CD4-positive, alpha-beta T cell treated with Interleukin-4 for 4 hours (primary cell): ENCODE measurements around the gene DUSP8.
A peak's percentile ranks its signal among the peaks of the same experiment; 100 is the strongest.
"Not testable (repeated sequence)": the region's sequence is repeated elsewhere in the genome, so short reads cannot be mapped to it uniquely, and the experiment has no call there.

Source experiments
- DNase-seq: peaks from one replicate; pipeline ENCODE4 v3.0.0-alpha.2; 2020

Gene DUSP8

DNA sequence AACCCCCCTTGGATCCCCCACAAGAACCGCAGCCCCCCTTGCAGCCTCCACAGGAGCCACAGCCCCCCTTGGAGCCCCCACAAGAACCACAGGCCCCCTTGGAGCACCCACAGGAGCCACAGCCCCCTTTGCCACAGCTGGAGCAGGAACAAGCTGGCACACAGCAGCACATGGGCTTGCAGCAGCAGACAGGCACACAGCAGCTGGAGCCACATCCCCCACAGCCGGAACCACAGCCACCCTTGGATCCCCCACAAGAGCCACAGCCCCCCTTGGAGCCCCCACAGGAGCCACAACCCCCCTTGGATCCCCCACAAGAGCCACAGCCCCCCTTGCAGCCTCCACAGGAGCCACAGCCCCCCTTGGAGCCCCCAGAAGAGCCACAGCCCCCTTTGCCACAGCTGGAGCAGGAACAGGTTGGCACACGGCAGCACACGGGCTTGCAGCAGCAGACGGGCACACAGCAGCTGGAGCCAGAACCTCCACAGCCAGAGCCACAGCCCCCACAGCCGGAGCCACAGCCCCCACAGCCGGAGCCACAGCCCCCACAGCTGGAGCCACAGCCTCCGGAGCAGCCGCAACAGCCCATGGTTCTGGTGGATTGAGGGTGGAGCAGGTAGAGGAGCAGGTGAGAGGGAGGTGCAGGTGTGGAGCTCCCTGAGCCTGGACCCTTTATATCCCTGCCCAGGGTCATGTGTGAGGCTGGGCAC lies 12.7 kb upstream of the DUSP8 start, which contains the start of gene KRTAP5-1:
TSS of gene KRTAP5-1 (minus strand) at position 623 of the 710 bp plus-strand sequence. CDS start at position 589, 34 bp downstream.
- not testable (repeated sequence) for DNase-seq

DNA sequence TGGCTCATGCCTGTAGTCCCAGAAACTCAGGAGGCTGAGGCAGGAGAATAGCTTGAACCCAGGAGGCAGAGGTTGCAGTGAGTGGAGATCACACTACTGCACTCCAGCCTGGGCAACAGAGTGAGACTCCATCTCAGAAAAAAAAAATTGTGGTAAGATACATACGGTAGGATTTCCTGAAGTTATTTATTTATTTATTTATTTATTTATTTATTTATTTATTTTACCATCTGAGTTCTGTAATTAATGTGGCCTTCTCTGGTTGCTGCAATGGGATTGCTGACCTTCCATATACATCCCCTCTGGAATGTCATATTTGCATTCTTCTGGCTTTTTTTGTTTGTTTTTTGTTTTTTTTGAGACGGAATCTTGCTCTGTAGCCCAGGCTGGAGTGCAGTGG lies 10.8 kb upstream of the DUSP8 start:
- DNase-seq = not testable (repeated sequence)

DNA sequence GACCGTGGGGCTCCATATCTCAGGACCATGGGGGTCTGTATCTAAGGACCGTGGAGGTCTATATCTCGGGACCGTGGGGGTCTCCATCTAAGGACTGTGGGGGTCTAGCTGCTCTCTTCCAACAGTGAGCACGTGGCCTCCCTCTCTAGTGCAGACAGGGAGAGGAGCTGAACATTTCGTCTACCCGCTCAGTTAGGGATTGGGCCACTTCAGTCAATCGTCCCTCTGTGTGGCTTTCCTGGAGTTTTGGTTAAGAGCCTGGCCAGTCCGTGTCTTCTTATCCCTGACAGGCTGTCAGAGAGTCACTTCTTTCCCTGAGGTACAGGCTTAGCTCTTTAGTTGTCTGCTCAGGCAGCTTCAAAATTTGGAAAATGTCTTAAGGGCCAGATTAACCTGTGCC lies 9.9 kb upstream of the DUSP8 start:
- no peak for DNase-seq

DNA sequence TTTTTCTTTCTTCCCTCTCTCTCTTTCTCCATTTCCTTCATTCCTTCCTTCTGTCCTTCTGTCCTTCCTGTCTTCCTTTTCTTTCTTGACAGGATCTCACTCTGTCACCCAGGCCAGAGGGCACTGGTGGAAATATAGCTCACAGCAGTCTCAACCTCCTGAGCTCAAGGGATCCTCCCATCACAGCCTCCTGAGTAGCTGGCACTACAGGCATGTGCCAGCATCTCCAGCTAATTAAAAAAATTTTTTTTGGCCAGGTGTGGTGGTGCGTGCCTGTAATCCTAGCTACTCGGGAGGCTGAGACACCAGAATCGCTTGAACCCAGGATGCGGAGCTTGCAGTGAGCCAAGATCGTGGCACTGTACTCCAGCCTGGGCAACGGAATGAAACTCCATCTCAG lies 4.8 kb upstream of the DUSP8 start:
- DNase-seq = no peak

DNA sequence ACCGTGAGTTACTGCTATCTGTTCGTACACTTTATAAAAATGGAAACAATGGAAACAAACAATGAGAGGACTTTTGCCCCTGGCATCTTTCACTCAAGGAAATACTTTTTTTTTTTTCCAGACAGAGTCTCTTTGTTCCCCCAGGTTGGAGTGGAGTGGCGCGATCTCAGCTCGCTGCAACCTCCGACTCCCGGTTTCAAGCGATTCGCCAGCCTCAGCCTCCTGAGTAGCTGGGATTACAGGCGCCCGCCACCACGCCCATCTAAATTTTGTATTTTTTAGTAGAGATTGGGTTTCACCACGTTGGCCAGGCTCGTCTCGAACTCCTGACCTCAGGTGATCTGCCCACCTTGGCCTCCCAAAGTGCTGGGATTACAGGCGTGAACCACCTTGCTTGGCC lies 3.7 kb upstream of the DUSP8 start:
- not testable (repeated sequence) for DNase-seq

DNA sequence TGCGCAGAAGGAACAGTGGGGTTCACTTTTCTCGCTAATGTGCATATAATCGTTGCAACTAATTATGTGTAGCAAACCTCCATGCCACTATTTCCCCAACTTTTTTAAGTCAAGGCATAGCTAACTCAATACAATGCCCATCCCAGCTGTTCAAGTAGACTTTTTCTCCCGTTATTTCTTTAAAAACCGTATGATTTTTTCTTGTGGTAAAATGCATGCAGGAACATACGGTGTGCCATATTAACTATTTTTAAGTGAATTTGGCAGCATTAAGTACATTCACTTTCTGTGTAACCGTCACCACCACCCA lies 2.8 kb upstream of the DUSP8 start:
- no peak for DNase-seq

DNA sequence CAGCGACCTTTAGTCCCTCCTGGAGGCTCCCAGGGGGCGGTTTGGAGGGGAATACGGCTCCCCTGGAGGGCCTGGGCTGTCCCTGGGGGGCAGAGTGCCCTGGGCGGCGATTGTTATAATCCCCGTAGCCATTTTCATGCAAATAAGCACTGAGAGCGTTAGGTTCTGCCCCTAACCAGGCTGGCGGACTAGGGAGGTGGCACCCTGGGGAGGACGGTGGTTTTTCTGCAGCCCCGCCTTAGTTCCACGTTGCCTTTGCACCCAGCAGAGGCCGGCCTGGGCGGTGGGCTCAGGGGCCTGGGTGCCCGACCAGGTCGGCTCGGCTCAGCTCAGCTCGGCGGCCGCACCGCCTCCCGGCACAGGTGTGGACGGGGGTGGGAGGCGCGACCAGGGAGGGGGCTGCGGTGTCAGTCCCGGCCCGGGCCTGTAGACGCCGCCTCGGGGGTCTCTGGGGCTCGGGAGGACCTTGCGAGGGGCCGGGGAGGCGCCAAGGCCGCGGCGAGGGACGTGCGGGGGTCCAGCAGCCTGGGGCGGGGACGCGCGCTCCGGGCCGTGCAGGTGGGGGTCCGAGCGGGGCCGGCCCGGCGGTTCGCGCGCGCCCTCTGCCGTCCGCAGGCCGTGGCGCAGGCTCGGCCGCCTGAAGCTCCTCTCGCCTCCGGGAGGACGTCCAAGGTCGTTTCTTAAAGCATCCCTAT lies 2.3 kb upstream of the DUSP8 start:
- peak; percentile 65 for DNase-seq

DNA sequence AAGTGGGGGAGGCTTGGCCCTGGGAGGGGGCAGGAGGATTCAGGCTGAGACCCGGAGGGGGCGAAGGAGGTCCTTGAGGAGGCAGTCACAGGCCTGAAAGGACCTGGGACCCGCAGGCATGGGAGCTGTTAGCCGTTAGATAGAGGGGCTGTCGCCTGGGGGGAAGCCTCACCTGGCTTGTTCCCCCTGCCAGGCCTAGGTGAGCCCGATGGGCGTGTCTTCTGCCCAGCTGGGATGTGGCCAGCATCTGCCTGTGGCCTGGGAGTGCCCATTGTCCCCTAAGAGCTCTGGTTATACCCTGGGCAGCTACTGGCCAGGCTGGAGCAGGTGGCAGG lies 1.8 kb upstream of the DUSP8 start:
- no peak for DNase-seq

DNA sequence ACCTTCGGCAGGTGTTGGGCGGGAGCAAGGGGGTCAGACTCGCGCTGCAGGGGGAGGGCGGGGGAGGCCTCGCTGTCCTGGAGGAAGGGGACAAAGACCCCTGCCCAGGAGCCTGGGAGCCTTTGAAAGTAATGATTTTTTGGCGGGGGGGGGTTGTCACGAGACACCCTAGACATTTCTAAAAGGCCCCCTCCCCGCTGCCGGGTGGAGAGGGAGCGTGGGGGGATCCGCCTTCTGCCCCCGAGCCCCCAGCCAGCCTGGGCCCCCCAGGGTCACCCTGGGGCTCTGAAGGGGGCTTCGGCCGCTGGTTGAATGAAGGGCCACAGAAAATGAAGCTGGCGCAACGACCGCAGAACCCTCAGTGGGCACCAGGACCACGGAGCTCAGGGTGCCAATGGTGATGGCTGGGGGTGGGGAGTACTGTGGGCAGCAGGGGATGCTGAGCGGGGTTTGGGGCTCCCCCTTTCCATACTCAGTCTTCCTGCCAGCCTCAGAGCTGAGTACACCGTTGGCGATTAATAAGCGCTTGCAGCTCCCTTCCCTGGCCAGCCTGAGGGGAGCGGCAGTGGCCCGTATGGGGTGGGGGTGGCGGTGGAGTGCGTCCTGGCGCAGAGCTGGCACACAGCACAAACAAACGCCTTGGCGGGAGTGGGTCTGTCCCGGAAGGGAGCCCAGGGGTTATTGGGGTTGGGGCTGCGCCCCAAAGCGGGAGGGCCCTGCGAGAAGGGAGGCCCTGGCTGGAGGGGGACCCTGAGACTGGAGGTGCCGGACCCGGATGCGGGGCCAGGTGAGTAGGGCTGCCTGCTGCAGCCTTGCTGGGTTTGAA lies 1.2 kb upstream of the DUSP8 start:
- peak; percentile 14 for DNase-seq

DNA sequence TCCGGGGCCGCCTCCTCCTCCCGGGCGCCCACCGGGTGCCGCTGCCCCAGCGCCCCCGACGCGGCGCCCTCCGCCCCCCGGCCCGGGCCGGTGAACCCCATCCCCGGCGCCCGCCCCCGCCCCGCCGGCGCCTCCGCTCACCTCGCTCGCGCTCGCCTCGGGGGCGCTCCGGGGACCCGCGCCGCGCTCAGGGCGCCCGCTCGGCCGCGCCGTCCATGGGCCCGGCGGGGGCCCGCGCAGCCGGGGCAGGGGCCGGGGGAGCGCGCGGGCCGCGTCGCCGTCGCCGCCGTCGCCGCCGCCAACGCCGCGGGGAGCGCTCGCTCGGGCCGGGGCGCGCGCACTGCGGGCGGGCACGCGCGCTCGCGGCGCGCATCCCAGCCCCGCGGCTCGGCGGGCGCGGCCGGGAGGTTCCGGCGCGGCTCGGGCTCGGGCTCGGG lies 293 bp downstream of the DUSP8 start:
- no peak for DNase-seq

DNA sequence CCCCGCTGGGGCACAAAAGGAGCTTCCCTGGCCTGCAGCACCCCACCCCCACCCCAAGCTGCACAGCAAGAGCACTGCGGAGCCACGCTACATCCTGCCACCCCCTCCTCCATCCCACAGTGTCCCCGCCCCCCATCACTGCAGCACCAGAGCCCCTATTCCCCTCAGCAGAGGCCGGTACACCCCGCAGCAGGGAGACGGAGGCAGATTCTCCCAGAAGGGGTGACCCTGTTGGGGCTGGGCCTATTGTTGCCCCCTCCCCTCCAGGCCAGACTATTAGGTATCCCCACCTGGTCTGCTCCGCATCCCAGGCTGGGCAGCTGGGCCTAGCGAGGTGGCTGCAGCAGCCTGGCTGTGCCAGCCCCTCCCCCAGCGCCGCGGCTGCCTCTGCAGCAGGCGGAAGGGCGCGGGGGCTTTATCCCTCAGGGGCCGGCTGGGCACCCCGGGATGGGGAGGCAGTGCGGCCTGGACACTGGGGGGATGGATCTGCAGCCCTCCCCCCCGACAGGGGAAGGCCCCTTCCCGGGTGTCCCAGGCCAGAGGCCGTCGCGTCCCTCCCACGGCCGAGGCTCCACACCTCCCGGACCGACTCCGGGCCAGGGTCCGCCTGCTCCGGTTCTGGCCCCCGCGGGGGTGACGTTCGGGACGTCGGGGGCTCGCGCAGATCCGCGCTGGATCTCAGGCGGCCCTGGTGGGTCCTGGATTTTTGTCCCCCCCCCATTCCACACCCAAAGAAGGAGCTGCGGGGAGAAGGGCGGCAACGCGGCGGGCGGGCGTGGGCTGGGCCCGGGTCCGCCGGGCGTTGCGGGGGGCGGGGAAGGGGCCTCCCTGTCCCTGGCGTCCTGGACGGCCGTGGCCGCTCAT lies 943 bp downstream of the DUSP8 start:
- no peak for DNase-seq

DNA sequence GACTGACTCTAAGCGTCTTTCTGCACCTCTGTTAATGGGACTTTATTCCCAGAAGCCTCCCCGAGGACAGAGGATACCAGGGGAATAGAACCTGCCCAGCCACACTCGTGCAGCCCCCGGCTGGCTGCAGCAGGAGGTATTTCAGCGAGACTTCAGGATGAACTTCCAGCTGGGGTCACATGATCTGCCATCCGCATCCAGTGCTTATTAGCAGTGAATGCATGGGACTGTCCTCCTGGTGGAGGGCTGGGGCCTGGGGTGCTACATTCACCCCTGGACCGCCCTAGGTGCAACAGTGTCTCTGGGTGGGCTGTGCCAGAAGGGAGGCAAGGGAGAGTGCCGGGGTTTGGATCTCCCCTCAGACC lies 1.6 kb downstream of the DUSP8 start:
- DNase-seq = no peak

DNA sequence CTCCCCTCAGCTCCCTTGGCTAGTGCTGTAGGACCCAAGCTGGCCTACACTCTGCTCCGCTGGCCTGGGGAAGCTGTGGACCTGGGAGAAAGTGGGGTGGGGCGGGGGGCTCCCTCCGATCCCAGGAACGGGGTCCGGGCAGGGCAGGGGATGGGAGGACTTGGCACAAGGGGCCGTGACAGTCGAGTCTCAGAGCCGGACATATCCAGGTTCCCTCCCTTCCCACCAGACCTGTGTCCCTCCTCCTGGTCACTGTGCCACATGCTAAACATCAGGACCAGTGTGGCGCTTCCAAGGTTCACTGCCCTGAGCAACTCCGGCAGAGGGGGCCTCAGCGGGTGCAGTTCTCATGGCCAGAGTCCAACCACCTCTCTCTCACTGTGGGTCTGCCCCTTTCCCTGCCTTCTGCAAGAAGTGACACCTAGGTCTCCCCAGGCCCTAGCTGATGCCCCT lies 2.0 kb downstream of the DUSP8 start:
- no peak for DNase-seq

DNA sequence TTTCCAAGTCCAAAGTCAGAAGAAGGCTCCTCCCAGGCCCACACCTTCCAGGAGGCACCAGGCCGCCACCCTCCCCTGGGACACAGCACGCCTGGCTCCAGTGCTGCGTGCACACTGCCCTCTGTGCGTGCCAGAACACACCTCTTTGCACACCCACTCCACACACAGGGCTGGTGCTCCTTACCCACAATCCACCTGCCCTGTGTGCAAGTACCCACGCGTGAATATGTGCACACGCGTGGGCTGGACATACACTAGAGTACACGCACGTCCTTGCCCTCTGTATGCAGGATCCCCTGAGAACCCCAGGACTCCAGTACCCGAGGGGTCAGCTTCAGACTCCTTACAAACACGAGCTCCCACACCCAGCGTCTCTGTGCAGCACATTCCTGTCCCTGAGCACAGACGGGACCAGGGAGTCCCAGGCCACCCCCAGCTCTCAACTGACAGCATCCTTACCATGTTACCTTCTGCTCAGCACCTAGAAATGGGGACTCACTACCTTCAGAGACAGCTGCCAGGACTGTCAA lies 2.8 kb downstream of the DUSP8 start:
- DNase-seq = no peak

DNA sequence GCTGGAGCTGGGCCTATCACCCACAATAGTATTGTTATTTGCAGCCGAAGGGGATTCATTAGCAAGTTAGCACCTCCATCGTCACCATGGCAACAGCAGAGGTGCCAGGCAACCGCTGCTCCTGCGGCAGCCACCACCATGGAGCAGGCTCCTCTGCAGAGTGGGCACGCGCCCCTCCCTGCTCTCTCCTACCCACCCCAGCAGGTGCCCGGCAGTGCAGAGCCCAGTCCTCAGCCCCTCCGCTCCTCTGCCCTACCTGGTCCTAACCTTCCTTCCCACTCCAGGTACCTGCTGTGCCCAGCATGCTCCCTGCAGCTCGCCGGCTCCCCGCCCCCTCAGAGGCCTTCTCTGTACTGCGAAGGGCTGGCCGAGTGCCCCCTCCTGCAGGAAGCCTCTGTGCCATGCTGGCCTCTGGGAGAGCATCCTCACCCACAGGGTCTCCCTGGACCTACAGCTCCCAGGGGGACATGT lies 3.6 kb downstream of the DUSP8 start:
- peak; percentile 81 for DNase-seq

DNA sequence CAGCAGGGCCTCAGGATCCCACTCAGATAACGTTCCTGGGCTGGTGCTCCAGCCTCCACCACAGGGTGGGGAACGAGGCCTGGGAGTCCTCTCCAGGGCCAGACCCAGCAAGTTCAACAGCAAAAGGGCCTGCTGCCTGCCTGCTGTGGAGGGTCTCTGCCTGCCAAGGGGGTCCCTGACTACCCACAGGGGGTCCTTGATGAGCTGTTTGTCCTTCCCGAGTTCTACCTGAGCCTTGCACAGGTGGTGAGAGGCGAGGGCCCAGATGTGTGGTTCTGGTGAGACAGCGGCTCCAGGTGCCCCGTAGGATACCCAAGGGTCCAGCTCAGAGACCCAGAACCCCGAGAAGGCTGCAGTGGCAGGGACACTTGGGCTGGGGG lies 4.4 kb downstream of the DUSP8 start:
- DNase-seq = no peak

DNA sequence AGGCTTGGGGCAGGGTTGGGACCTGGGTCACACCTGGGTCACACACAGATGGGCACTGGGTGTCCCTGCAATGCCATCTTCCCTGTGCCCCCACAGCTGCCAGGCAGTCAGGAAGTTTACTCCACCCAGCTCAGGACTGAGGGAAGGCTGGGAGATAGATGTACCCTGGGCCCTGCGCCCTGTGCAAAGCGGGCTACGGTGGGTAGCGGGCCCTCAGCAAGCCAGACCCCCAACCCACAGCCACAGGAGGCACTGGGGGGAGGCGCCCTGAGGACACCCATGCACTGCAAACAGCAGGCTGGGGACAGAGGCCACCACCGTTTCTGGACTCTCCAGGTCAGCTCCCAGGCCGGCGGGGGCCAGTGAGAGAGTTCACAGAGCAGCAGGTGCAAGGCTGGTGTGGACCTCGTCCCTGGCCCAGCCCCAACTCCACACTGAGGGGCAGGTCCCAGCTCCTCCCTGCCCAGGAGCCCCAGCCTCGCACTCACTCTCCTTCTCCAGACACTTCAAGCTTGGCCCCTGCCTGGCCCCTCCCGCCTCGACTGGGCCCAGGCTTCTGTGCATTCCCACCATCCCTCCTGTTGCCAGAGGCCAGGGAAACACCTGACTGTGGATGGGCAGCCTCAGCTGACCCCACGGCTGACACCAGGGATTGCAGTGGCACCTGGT lies 4.9 kb downstream of the DUSP8 start:
- no peak for DNase-seq

DNA sequence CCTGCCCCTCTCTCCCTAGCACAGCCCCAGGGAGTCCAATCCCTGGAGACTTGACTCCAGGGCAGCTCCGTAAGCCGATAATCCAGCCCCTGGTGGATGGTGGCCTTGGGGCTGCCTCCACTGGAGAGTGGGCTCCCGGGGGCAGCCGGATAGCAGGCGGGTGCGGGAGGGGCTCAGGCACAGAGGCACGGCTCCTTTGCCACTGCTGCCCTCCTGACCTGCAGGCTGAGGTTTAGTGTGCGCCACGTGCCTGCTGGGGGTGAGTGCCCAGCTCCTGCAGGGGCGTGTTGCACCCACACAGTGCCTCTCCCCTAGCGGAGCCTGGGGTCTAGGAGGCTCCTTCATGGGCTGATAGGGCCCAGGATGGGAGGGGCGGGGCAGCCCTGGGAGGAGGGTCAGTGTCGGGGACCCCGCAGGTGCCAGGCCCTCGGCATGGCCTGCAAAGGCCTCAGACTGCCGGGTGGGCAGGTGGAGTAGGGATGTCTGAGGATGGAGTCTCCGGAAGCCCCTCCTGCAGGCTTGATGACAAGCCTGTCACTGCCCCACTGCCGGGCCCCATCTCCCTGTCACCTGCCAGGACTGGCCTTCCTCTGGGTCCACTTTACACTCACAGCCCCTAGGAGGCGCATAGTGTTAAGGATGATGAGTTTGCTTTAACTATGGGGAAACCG lies 5.6 kb downstream of the DUSP8 start:
- no peak for DNase-seq

DNA sequence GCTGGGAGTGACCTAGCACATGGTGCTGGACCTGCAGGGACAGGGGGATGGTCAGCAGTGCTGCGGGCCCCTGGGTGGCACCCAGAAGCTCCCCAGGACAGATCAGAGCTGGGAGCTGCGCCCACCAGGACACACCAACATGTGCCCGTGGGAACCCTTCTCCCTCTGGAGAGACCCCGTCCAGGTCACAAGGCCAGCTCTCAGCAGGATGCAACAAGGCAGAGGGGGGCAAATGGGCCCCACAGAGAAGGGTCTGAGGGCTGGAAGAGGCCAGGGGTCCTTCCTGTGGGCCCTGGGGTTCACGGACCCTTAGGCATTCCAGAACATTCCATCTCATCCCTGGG lies 6.2 kb downstream of the DUSP8 start:
- DNase-seq = no peak

DNA sequence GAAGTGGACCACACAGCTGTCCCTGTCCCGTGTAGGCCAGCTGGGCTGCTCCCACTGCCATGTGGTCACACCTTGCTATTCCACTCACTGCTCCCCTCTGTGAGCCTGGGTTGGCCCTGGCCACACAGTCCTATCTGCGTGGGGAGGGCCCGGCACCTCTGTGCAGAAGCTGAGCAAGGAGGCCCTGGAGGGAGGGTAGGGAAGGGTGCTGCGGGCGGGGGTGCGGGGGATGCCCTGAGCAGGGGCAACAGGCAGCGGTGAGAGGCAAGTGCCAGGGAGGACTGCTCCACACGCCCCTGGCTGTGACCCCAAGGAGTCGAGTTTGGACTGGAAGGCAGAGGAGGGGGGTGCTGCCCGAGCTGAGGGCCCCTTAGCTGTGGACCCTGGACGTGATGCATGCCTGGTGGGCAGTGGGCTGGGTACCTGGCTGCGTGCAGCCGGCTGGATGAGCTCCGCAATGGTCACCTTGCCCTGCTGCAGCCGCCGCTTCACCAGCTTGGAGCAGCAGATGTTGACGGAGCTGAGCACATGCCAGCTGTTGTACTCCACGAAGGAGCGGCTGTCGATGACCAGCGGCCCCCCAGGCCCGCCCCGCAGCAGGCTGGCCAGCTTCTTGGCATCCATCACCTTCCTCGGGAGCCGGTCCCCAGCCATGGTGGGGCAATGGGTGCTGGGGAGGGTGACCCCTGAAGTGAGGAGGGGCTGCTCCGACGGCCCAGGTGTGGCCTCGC lies 6.7 kb downstream of the DUSP8 start:
- no peak for DNase-seq
